Measurements from ENCODE around the gene HIC2.
"Not testable (repeated sequence)": the region's sequence is repeated elsewhere in the genome, so short reads cannot be mapped to it uniquely, and the experiment has no call there.

Gene HIC2

GRCh38 chr22:21497984-21498383, 80.8 kb downstream of the HIC2 start:
- DNase-seq: not testable (repeated sequence)

GRCh38 chr22:21498489-21498888, 81.3 kb downstream of the HIC2 start:
- not testable (repeated sequence) for DNase-seq

- DNase-seq: not testable (repeated sequence)
Observed at GRCh38 chr22:21499623-21500506, 82.7 kb downstream of the HIC2 start.
